T-helper 2 cell treated with Interferon-gamma antibody and Interleukin-4, amounts not matched to agents 5 μg/mL and 100 μg/mL, for 36 hours (primary cell): ENCODE data around the gene RPL10A.
"Not testable (repeated sequence)": the region's sequence is repeated elsewhere in the genome, so short reads cannot be mapped to it uniquely, and the experiment has no call there.

Experiments used
- DNase-seq: peaks from one replicate; pipeline ENCODE4 v3.0.0; 2021; ENCODE audit warnings: low spot score
- H3K27ac Mint-ChIP-seq: one replicate; pipeline ENCODE4 v1.8.0; 2021; ENCODE audit warnings: mild to moderate bottlenecking, mixed read lengths
- H3K27me3 Mint-ChIP-seq: one replicate; pipeline ENCODE4 v1.8.0; 2021; ENCODE audit warnings: low read depth, mixed read lengths
- H3K36me3 Mint-ChIP-seq: one replicate; pipeline ENCODE4 v1.8.0; 2021; ENCODE audit warnings: low read depth, mixed read lengths
- H3K4me1 Mint-ChIP-seq: one replicate; pipeline ENCODE4 v1.8.0; 2021; ENCODE audit warnings: low read depth, mixed read lengths
- H3K4me3 Mint-ChIP-seq: one replicate; pipeline ENCODE4 v1.8.0; 2022; ENCODE audit warnings: mild to moderate bottlenecking, moderate library complexity, mixed read lengths
- H3K9me3 Mint-ChIP-seq: one replicate; pipeline ENCODE4 v1.8.0; 2021; ENCODE audit warnings: mixed read lengths

RPL10A gene

GRCh38 chr6:35508542-35508941 is 40.3 kb downstream of the RPL10A start:
- Mint-ChIP-seq H3K36me3 (no peaks in the 10 kb centered on the region), H3K4me1 (no peaks in the 10 kb centered on the region), H3K27me3 (peaks cover 42% of the 10 kb centered on the region), H3K4me3 (no peak overlapping the region), H3K27ac (no peak overlapping the region), H3K9me3 (no peaks in the 10 kb centered on the region)
- DNase-seq, result no peak

DNA sequence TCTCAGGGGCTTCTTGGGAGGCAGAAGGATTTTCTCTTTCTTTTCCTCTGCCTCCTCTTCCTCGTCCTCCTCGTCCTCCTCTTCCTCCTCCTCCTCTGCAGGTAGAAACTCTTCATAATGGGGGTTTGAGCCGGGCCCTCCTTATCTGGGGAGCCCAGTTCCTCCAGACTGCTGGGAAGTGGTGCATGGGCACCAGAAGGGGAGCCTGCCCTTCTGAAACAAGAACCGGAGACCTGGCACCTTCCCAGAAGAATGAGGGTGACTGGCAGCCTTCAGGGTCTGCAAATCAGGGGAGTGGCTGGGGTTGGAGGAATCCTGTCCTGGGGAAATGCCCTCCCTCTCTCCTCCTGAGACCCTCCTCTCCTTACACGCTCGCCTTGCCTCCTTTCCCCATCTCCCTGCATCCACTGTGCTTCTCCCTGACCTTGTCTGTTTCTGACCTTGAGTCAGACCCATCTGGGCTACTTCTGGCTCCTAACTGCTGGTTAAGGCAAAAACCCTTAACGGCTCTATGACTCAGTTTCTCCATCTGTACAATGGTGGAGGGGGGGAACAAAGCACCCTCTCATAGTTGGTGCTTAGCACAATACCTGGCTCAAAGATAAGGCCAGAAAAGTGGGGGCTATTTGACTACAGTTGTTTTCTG is 42.8 kb downstream of the RPL10A start:
- Mint-ChIP-seq H3K4me1 (no peaks in the 10 kb centered on the region), H3K4me3 (no peak overlapping the region), H3K36me3 (no peaks in the 10 kb centered on the region), H3K9me3 (no peaks in the 10 kb centered on the region), H3K27me3 (peaks cover 36% of the 10 kb centered on the region), H3K27ac (no peak overlapping the region)
- no peak for DNase-seq

- Mint-ChIP-seq H3K4me3 (no peak overlapping the region), H3K27ac (no peak overlapping the region), H3K9me3 (no peaks in the 10 kb centered on the region), H3K36me3 (no peaks in the 10 kb centered on the region), H3K4me1 (no peaks in the 10 kb centered on the region), H3K27me3 (peaks cover 33% of the 10 kb centered on the region)
- DNase-seq, result no peak
These were observed 43.4 kb downstream of the RPL10A start for GRCh38 chr6:35511562-35511941.

- Mint-ChIP-seq H3K9me3 (no peaks in the 10 kb centered on the region), H3K27me3 (peaks cover 31% of the 10 kb centered on the region), H3K4me3 (no peak overlapping the region), H3K36me3 (no peaks in the 10 kb centered on the region), H3K27ac (no peak overlapping the region), H3K4me1 (no peaks in the 10 kb centered on the region)
- no peak for DNase-seq
These were observed 43.8 kb downstream of the RPL10A start for GRCh38 chr6:35512006-35512405.

GRCh38 chr6:35512740-35513139 is 44.5 kb downstream of the RPL10A start, which contains the start of gene TULP1:
Gene TULP1 (minus strand): TSS chr6:35512896. CDS start chr6:35512858, 38 bp downstream.
- Mint-ChIP-seq H3K27ac (no peak within 1 kb of the TSS), H3K9me3 (no peaks in the 10 kb centered on the region), H3K4me3 (no peak within 1 kb of the TSS), H3K4me1 (no peaks in the 10 kb centered on the region), H3K36me3 (no peaks in the 10 kb centered on the region), H3K27me3 (peaks cover 31% of the 10 kb centered on the region)
- no peak for DNase-seq

DNA sequence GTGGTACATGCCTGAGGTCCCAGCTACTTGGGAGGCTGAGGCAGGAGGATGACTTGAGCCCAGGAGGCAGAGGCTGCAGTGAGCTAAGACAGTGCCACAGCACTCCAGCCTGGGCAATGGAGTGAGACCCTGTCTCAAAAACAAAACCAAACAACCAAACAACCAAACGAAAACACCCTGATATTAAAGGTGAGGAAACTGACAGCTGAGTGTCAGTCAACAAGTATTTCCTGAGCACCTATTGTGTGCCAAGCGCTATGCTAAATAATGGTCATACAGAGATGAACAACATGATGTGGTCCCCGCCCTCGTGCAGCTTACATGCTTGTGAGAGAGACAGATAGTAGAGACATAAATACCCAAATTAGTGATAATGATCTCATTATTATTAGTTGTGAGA is 46.4 kb downstream of the RPL10A start:
- Mint-ChIP-seq H3K4me1 (no peaks in the 10 kb centered on the region), H3K27ac (no peak overlapping the region), H3K27me3 (peaks cover 24% of the 10 kb centered on the region), H3K9me3 (no peaks in the 10 kb centered on the region), H3K4me3 (no peak overlapping the region), H3K36me3 (no peaks in the 10 kb centered on the region)
- DNase-seq, result no peak

- peaks cover 17% of the 10 kb centered on the region for H3K27me3 Mint-ChIP-seq
- not testable (repeated sequence) for H3K27ac Mint-ChIP-seq, H3K9me3 Mint-ChIP-seq, H3K4me3 Mint-ChIP-seq, H3K36me3 Mint-ChIP-seq, H3K4me1 Mint-ChIP-seq, DNase-seq
These were observed 47.7 kb downstream of the RPL10A start for GRCh38 chr6:35515939-35516338.

DNA sequence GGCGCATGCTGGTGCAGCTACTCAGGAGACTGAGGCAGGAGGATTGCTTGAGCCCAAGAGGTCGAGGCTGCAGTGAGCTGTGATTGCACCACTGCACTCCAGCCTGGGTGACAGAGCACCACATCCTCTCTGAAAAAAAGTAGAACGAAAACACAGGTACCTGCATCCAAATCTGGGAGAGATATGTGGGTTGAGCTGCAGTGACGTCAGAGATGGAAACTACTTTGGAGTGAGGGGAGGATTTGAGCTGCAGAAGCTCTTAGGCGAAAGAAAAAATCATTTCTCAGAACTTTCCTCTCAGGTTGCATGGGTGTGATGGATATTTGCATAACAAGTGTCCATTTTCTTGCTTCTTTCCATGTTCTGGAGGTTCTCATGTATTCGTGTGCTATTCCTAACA is 48.5 kb downstream of the RPL10A start:
- no peak for DNase-seq
- Mint-ChIP-seq H3K4me1 (no peaks in the 10 kb centered on the region), H3K9me3 (no peaks in the 10 kb centered on the region), H3K27me3 (peaks cover 13% of the 10 kb centered on the region), H3K4me3 (no peak overlapping the region), H3K36me3 (no peaks in the 10 kb centered on the region), H3K27ac (no peak overlapping the region)

DNA sequence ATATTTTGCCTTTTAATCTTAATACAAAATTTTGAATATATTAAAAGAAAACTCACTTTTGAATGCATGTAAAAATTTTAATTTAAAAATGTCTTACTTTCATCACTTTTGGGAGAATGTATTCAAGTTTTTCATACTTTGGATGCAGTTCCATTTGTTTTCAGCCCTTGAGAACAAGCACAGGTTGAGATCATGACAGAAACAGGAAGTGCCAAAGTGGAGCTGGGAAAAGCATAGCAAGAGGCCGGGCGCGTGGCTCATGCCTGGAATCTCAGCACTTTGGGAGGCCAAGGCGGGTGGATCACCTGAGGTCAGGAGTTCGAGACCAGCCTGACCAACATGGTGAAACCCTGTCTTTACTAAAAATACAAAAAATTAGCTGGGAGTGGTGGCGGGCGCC is 49.8 kb downstream of the RPL10A start:
- H3K4me3 Mint-ChIP-seq, H3K27ac Mint-ChIP-seq, H3K36me3 Mint-ChIP-seq, DNase-seq, H3K4me1 Mint-ChIP-seq, H3K27me3 Mint-ChIP-seq, H3K9me3 Mint-ChIP-seq: not testable (repeated sequence)

GRCh38 chr6:35518566-35519312 is 50.5 kb downstream of the RPL10A start:
- no peak for DNase-seq
- peaks cover 9% of the 10 kb centered on the region for H3K4me1 Mint-ChIP-seq
- H3K27ac Mint-ChIP-seq, result no peak overlapping the region
- H3K9me3 Mint-ChIP-seq, result no peaks in the 10 kb centered on the region
- H3K36me3 Mint-ChIP-seq, result no peaks in the 10 kb centered on the region
- no peak overlapping the region for H3K4me3 Mint-ChIP-seq
- H3K27me3 Mint-ChIP-seq, result peaks cover 6% of the 10 kb centered on the region

DNA sequence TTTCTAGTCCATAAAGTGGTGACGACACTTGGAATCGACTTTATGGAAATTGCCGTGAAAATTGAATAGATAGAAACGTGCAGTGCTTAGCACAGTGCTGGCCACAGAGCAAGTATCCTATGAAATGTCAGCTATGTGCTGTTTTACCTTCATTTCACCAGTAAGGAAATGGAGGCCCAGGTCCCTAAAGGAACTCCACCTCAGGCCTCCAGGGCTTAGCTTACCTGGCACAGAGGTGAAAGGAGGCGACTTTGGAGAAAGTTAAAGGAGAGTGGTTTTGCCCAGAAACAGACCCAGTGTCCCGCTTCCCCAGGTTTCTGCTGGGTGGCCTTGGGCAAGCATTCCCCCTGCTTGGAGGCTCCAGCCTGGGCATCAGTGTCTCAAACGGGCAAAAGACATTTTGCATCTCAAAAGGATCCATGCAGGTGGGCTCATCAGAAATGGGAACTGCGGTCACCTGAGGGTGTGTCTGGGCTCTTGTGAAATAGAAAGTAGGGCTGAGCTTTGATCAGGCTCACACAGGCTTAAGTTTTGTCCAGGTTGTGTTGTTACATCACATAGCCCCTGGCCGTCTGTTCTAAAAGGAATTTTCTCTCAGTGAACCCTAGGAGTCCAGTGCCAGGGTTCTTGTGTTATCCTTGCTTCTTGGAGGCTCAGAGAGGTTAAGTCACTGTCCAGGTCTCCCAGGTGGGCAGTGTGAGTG is 51.3 kb downstream of the RPL10A start:
- no peak overlapping the region for H3K27ac Mint-ChIP-seq
- H3K4me1 Mint-ChIP-seq, result peaks cover 11% of the 10 kb centered on the region
- H3K36me3 Mint-ChIP-seq, result no peaks in the 10 kb centered on the region
- no peak for DNase-seq
- H3K4me3 Mint-ChIP-seq, result no peak overlapping the region
- H3K27me3 Mint-ChIP-seq, result peaks cover 6% of the 10 kb centered on the region
- no peaks in the 10 kb centered on the region for H3K9me3 Mint-ChIP-seq
